ENCODE data around the gene CCDC192.

DNA sequence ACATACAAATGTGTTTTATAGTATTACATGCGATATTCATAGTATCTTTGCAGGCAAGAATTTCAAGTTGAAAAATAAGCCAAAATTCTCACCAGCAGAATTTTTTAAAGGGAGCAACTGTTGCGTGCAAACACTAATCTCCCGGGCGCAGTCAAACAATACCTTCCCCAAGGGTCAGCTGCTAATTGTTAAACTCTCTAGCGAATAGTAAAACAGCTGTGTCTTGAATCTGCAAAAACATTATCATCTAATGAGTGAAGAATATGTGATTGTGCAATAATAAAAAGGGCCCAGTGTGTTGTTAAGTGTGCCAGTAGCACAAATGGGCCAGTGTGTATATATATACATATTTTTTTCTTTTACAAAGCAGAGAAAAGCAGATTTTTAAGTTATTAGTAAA is 131.4 kb downstream of the CCDC192 start:
- TF ChIP-seq, protein P1, sequence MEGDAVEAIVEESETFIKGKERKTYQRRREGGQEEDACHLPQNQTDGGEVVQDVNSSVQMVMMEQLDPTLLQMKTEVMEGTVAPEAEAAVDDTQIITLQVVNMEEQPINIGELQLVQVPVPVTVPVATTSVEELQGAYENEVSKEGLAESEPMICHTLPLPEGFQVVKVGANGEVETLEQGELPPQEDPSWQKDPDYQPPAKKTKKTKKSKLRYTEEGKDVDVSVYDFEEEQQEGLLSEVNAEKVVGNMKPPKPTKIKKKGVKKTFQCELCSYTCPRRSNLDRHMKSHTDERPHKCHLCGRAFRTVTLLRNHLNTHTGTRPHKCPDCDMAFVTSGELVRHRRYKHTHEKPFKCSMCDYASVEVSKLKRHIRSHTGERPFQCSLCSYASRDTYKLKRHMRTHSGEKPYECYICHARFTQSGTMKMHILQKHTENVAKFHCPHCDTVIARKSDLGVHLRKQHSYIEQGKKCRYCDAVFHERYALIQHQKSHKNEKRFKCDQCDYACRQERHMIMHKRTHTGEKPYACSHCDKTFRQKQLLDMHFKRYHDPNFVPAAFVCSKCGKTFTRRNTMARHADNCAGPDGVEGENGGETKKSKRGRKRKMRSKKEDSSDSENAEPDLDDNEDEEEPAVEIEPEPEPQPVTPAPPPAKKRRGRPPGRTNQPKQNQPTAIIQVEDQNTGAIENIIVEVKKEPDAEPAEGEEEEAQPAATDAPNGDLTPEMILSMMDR (conservative IDR thresholded peaks at IDR 0.05 in 1 of 2, IDR thresholded peaks at IDR 0.05 in 1 of 2; ENCODE audit: extremely low read depth in 1 of 2, insufficient read depth in 1 of 2, low read depth in 1 of 2, low read length in 2 of 2): no peak
- TF ChIP-seq EZH2 (IDR thresholded peaks at IDR 0.05; ENCODE audit: borderline replicate concordance, low read length): no peak

All from mammary epithelial cell (primary cell).